HUES48 (cell line): ENCODE results near the gene SDK1.

Experiments used
- H3K27ac ChIP-seq: one replicate; pipeline ENCODE4 v1.7.0; 2013; ENCODE audit warnings: low read depth, low read length, inconsistent platforms
- H3K27me3 ChIP-seq: 2 replicates; pipeline ENCODE4 v1.6.1; 2013; ENCODE audit warnings: mild to moderate bottlenecking, low read length; ENCODE audit not compliant: control insufficient read depth, insufficient read depth
- H3K36me3 ChIP-seq: 2 replicates; pipeline ENCODE4 v1.6.1; 2013; ENCODE audit warnings: low read length; ENCODE audit not compliant: control insufficient read depth, insufficient read depth
- H3K4me1 ChIP-seq: 2 replicates; pipeline ENCODE4 v1.6.1; 2013; ENCODE audit warnings: mild to moderate bottlenecking, low read length; ENCODE audit not compliant: control insufficient read depth, insufficient read depth
- H3K4me3 ChIP-seq: 2 replicates; pipeline ENCODE4 v1.5.1; 2013; ENCODE audit warnings: mild to moderate bottlenecking, low read depth, low read length
- H3K9ac ChIP-seq: 2 replicates; pipeline ENCODE4 v1.6.1; 2013; ENCODE audit warnings: mild to moderate bottlenecking, low read depth, low read length, moderate library complexity
- H3K9me3 ChIP-seq: 2 replicates; pipeline ENCODE4 v1.6.1; 2013; ENCODE audit warnings: low read length; ENCODE audit not compliant: control insufficient read depth, insufficient read depth

The SDK1 gene

GRCh38 chr7:3378390-3379150 is 77.5 kb downstream of the SDK1 start:
- Histone ChIP-seq H3K36me3 (no peaks in the 10 kb centered on the region), H3K4me3 (no peak overlapping the region), H3K27me3 (no peaks in the 10 kb centered on the region)

GRCh38 chr7:3380034-3380433 is 79.0 kb downstream of the SDK1 start:
- Histone ChIP-seq H3K36me3 (no peaks in the 10 kb centered on the region), H3K27ac (no peak overlapping the region), H3K27me3 (no peaks in the 10 kb centered on the region), H3K9ac (no peak overlapping the region), H3K9me3 (no peaks in the 10 kb centered on the region), H3K4me3 (no peak overlapping the region), H3K4me1 (peaks cover 20% of the 10 kb centered on the region)

More at GRCh38 chr7:3378390-3379150, 77.5 kb downstream of the SDK1 start:
- H3K27ac ChIP-seq, result no peak overlapping the region
- no peaks in the 10 kb centered on the region for H3K9me3 ChIP-seq
- no peak overlapping the region for H3K9ac ChIP-seq
- H3K4me1 ChIP-seq, result peaks cover 20% of the 10 kb centered on the region

- Histone ChIP-seq H3K9ac (no peak overlapping the region), H3K4me3 (no peak overlapping the region)
These were observed 80.0 kb downstream of the SDK1 start for GRCh38 chr7:3380886-3381685.

GRCh38 chr7:3386423-3387190 is 85.6 kb downstream of the SDK1 start:
- H3K4me3 ChIP-seq, result no peak overlapping the region
- no peak overlapping the region for H3K9ac ChIP-seq
- no peaks in the 10 kb centered on the region for H3K9me3 ChIP-seq
- no peaks in the 10 kb centered on the region for H3K36me3 ChIP-seq
- peaks cover 1% of the 10 kb centered on the region for H3K4me1 ChIP-seq
- no peaks in the 10 kb centered on the region for H3K27me3 ChIP-seq
- H3K27ac ChIP-seq, result no peak overlapping the region

More at GRCh38 chr7:3380886-3381685, 80.0 kb downstream of the SDK1 start:
- Histone ChIP-seq H3K27me3 (no peaks in the 10 kb centered on the region), H3K4me1 (peaks cover 20% of the 10 kb centered on the region), H3K9me3 (no peaks in the 10 kb centered on the region), H3K27ac (no peak overlapping the region), H3K36me3 (no peaks in the 10 kb centered on the region)

GRCh38 chr7:3393862-3394261 is 92.8 kb downstream of the SDK1 start:
- Histone ChIP-seq H3K9me3 (peaks cover 7% of the 10 kb centered on the region; the same call in 1 of the 2 replicates), H3K27me3 (no peaks in the 10 kb centered on the region), H3K4me3 (no peak overlapping the region), H3K27ac (no peak overlapping the region), H3K36me3 (no peaks in the 10 kb centered on the region), H3K4me1 (no peaks in the 10 kb centered on the region), H3K9ac (no peak overlapping the region)

GRCh38 chr7:3397324-3397723 is 96.3 kb downstream of the SDK1 start:
- H3K27me3 ChIP-seq, result no peaks in the 10 kb centered on the region
- no peak overlapping the region for H3K27ac ChIP-seq
- H3K4me3 ChIP-seq, result no peak overlapping the region
- no peak overlapping the region for H3K9ac ChIP-seq
- H3K36me3 ChIP-seq, result no peaks in the 10 kb centered on the region
- H3K9me3 ChIP-seq, result peaks cover 7% of the 10 kb centered on the region; the same call in 1 of the 2 replicates
- peaks cover 5% of the 10 kb centered on the region; the same call in 1 of the 2 replicates for H3K4me1 ChIP-seq

- H3K4me1 ChIP-seq, result peaks cover 5% of the 10 kb centered on the region; the same call in 1 of the 2 replicates
- H3K27ac ChIP-seq, result no peak overlapping the region
- no peak overlapping the region for H3K9ac ChIP-seq
- H3K36me3 ChIP-seq, result no peaks in the 10 kb centered on the region
- H3K4me3 ChIP-seq, result no peak overlapping the region
- peaks cover 7% of the 10 kb centered on the region; the same call in 1 of the 2 replicates for H3K9me3 ChIP-seq
- H3K27me3 ChIP-seq, result no peaks in the 10 kb centered on the region
These were observed 98.8 kb downstream of the SDK1 start for GRCh38 chr7:3399858-3400257.

- no peak overlapping the region for H3K9ac ChIP-seq
- H3K4me1 ChIP-seq, result peaks cover 3% of the 10 kb centered on the region; the same call in 1 of the 2 replicates
- no peaks in the 10 kb centered on the region for H3K9me3 ChIP-seq
- H3K4me3 ChIP-seq, result no peak overlapping the region
- no peaks in the 10 kb centered on the region for H3K36me3 ChIP-seq
- H3K27ac ChIP-seq, result no peak overlapping the region
- H3K27me3 ChIP-seq, result no peaks in the 10 kb centered on the region
These were observed 103.4 kb downstream of the SDK1 start for GRCh38 chr7:3404501-3404900.

- Histone ChIP-seq H3K4me3 (no peak overlapping the region), H3K4me1 (no peaks in the 10 kb centered on the region; the same call in 1 of the 2 replicates), H3K27me3 (no peaks in the 10 kb centered on the region), H3K9me3 (no peaks in the 10 kb centered on the region), H3K27ac (no peak overlapping the region), H3K9ac (no peak overlapping the region), H3K36me3 (no peaks in the 10 kb centered on the region)
These were observed 108.0 kb downstream of the SDK1 start for GRCh38 chr7:3408814-3409595.

- peaks cover 5% of the 10 kb centered on the region; the same call in 1 of the 2 replicates for H3K4me1 ChIP-seq
- H3K36me3 ChIP-seq, result no peaks in the 10 kb centered on the region
- no peaks in the 10 kb centered on the region for H3K9me3 ChIP-seq
- H3K9ac ChIP-seq, result no peak overlapping the region
- H3K27me3 ChIP-seq, result no peaks in the 10 kb centered on the region
- no peak overlapping the region for H3K4me3 ChIP-seq
- H3K27ac ChIP-seq, result no peak overlapping the region
These were observed 111.8 kb downstream of the SDK1 start for GRCh38 chr7:3412871-3413270.
